ENCODE measurements around the gene TRIM33.
A peak's percentile ranks its signal among the peaks of the same experiment; 100 is the strongest.

Gene TRIM33

DNA sequence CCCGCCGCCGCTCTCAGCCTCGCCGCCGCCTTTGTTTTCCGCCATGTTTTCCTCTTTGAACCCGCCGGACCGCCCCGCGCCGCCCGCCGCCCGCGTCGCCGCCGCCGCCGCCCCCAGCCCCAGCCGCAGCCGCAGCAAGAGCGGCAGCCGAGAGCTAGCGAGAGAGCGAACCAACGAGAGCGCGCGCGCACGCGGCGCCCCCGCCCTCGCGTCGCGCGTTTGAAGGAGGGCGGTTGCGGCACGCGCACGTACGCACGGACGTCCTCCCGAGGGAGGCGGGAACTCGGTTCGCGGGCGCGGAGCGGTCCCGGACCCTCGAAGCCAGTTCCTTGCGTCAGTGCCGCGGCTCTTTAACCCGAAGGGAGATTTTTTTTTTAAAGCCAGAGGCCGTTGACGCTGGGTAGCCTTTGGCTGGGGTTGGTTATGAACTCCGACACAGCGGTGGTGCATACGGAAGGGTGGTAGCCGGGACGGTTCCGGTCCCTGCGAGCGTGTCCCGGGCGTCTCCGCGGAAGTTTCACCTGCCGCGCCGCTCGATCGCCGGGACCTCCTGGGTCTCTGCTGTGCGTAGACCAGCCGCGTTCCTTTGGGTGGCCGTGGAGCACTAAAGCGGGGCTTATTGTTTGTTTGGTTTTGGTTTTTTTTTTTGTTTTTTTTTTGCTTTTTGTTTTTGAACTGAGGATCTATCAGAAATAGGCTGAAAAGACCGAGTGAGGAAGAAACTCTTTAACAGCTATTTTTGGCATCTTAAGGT, at the start of gene TRIM33:
TSS of gene TRIM33 (minus strand) at position 172 of the 754 bp plus-strand sequence. CDS start at position 45, 127 bp downstream.
- H3K4me3 ChIP-seq (ENCODE audit: low read length), result peak within 1 kb of the TSS; percentile 90
- H3K36me3 ChIP-seq (ENCODE audit: control insufficient read depth, insufficient read depth, low read length), result no peaks in the 10 kb centered on the region
- no peaks in the 10 kb centered on the region for H3K27me3 ChIP-seq (ENCODE audit: control insufficient read depth, insufficient read depth, low read length)
- H3K9me3 ChIP-seq (ENCODE audit: control insufficient read depth, insufficient read depth, low read length), result no peaks in the 10 kb centered on the region
- H3K27ac ChIP-seq (ENCODE audit: low read length), result no peak within 1 kb of the TSS
- no CpG with 5 or more reads among the region's 90 CpGs for WGBS (ENCODE audit: insufficient coverage, insufficient read length)
- peak; percentile 81 for DNase-seq (ENCODE audit: low read depth, low spot score)
- no peaks in the 10 kb centered on the region; the same call in 1 of the 2 replicates for H3K4me1 ChIP-seq (ENCODE audit: control insufficient read depth, insufficient read depth, low read length)

DNA sequence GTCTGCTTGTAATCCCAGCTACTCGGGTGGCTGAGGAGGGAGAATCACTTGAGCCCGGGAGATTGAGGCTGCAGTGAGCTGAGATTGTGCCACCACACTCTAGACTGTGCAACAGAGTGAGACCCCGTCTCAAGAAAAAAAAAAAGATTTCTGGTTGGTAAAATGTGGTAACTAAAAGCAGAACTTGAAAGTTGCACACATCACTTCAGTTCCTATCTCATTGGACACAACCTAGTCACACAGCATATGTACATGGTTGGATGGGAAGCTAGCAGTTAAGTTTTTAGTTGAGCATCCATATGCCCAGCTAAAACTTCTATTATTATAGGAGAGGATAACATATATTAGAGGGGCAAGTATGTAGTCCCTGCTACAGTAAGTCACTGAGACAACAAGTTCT, 48.4 kb upstream of the TRIM33 start:
- no CpG with 5 or more reads among the region's 3 CpGs for WGBS (ENCODE audit: insufficient coverage, insufficient read length)
- H3K4me3 ChIP-seq (ENCODE audit: low read length), result no peak overlapping the region
- no peak overlapping the region for H3K27ac ChIP-seq (ENCODE audit: low read length)
- no peaks in the 10 kb centered on the region for H3K36me3 ChIP-seq (ENCODE audit: control insufficient read depth, insufficient read depth, low read length)
- H3K9me3 ChIP-seq (ENCODE audit: control insufficient read depth, insufficient read depth, low read length), result no peaks in the 10 kb centered on the region
- no peak for DNase-seq (ENCODE audit: low read depth, low spot score)
- H3K4me1 ChIP-seq (ENCODE audit: control insufficient read depth, insufficient read depth, low read length), result no peaks in the 10 kb centered on the region
- no peaks in the 10 kb centered on the region for H3K27me3 ChIP-seq (ENCODE audit: control insufficient read depth, insufficient read depth, low read length)

DNA sequence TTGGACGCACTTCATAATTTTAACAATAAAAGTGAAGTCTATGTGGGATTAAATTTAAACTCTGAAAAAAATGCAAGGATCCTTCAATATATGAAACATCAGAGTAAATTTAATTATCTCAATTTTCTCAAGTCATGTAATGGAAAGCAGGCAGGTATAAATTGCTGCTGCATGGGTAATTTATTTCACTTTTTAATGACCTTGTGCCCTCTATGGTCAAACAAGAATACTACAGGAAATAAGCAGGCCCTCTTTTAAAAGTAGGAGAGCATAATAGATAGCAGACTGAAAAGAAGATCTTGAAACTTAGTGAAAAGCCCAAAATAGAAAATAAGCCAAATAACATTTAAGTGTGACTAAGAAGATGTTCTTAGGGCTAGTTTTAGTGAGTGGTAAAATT, 47.5 kb upstream of the TRIM33 start:
- Histone ChIP-seq H3K36me3 (ENCODE audit: control insufficient read depth, insufficient read depth, low read length) (no peaks in the 10 kb centered on the region), H3K9me3 (ENCODE audit: control insufficient read depth, insufficient read depth, low read length) (no peaks in the 10 kb centered on the region), H3K4me3 (ENCODE audit: low read length) (no peak overlapping the region), H3K27me3 (ENCODE audit: control insufficient read depth, insufficient read depth, low read length) (no peaks in the 10 kb centered on the region), H3K4me1 (ENCODE audit: control insufficient read depth, insufficient read depth, low read length) (no peaks in the 10 kb centered on the region), H3K27ac (ENCODE audit: low read length) (no peak overlapping the region)
- no peak for DNase-seq (ENCODE audit: low read depth, low spot score)
- no CpG with 5 or more reads among the region's 1 CpG for WGBS (ENCODE audit: insufficient coverage, insufficient read length)

DNA sequence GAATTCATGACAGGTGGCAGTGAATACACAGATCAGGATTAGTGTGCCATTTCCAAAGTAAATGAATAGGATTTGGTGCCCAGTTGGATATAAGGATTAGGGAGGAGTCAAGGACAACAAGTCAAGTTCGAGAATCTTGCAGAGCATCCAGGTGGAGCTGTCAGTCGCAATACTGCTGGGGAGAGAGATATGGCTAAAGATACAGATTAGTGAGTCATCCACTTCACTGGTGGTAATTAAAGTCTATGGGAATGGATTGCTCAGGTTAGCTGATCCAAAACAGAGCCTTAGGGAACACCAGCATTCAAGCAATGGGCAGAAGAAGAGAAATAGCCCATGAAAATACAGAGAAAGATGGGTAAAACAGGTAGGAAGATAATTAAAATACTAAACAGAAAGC, 43.6 kb upstream of the TRIM33 start:
- Histone ChIP-seq H3K4me1 (ENCODE audit: control insufficient read depth, insufficient read depth, low read length) (no peaks in the 10 kb centered on the region), H3K4me3 (ENCODE audit: low read length) (no peak overlapping the region), H3K36me3 (ENCODE audit: control insufficient read depth, insufficient read depth, low read length) (no peaks in the 10 kb centered on the region), H3K9me3 (ENCODE audit: control insufficient read depth, insufficient read depth, low read length) (no peaks in the 10 kb centered on the region), H3K27me3 (ENCODE audit: control insufficient read depth, insufficient read depth, low read length) (no peaks in the 10 kb centered on the region), H3K27ac (ENCODE audit: low read length) (no peak overlapping the region)
- no peak for DNase-seq (ENCODE audit: low read depth, low spot score)
- WGBS (ENCODE audit: insufficient coverage, insufficient read length), result no CpG with 5 or more reads among the region's 2 CpGs

DNA sequence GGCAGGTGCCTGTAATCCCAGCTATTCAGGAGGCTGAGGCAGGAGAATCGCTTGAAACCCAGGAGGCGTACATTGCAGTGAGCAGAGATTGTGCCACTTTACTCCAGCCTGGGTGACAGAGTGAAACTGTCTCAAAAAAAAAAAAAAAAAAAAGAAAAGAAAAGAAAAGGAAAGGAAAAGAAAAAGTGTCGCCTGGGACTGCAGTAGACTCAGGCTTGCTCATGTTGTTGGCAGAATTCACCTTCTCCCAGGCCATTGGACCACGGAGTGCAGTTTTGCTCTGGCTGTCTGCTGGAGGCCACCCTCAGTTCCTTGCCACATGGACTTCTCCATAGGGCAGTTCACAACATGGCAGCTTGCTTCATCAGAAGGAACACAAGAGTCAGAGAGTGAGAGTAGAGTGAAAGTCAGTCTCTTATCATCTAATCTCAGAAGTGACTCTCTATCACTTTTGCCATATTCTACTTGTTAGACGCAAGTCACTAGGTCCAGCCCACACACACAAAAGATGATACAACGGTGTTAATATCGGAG, 41.2 kb upstream of the TRIM33 start:
- H3K27me3 ChIP-seq (ENCODE audit: control insufficient read depth, insufficient read depth, low read length), result no peaks in the 10 kb centered on the region
- WGBS (ENCODE audit: insufficient coverage, insufficient read length), result no CpG with 5 or more reads among the region's 7 CpGs
- DNase-seq (ENCODE audit: low read depth, low spot score), result no peak
- no peaks in the 10 kb centered on the region for H3K36me3 ChIP-seq (ENCODE audit: control insufficient read depth, insufficient read depth, low read length)
- no peaks in the 10 kb centered on the region for H3K9me3 ChIP-seq (ENCODE audit: control insufficient read depth, insufficient read depth, low read length)
- H3K4me3 ChIP-seq (ENCODE audit: low read length), result no peak overlapping the region
- no peaks in the 10 kb centered on the region for H3K4me1 ChIP-seq (ENCODE audit: control insufficient read depth, insufficient read depth, low read length)
- H3K27ac ChIP-seq (ENCODE audit: low read length), result no peak overlapping the region

- Histone ChIP-seq H3K27me3 (ENCODE audit: control insufficient read depth, insufficient read depth, low read length) (no peaks in the 10 kb centered on the region), H3K4me1 (ENCODE audit: control insufficient read depth, insufficient read depth, low read length) (no peaks in the 10 kb centered on the region), H3K36me3 (ENCODE audit: control insufficient read depth, insufficient read depth, low read length) (no peaks in the 10 kb centered on the region), H3K9me3 (ENCODE audit: control insufficient read depth, insufficient read depth, low read length) (no peaks in the 10 kb centered on the region), H3K27ac (ENCODE audit: low read length) (no peak overlapping the region), H3K4me3 (ENCODE audit: low read length) (no peak overlapping the region)
- DNase-seq (ENCODE audit: low read depth, low spot score), result peak; percentile 4
- WGBS (ENCODE audit: insufficient coverage, insufficient read length), result no CpG with 5 or more reads among the region's 4 CpGs
These were observed 40.4 kb upstream of the TRIM33 start for GRCh38 chr1:114551400-114551799.

DNA sequence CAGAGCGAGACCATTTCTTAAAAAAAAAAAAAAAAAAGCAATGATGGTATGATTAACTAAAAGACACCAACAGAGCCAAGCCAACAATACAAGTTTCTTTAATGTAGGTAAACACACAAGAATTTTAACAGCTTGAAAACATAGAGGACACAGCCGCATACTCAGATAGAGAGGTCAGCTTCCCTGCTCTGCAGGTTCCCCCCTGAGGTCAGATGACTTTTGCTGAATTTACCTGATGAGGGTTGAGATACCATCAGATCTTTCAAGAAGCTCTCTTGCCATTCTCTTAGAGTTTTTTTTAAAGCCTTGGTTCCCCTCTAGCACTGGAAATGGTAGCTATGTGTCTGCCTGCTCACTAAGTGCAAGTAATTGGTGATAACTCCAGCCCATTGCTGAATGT, 39.3 kb upstream of the TRIM33 start:
- H3K36me3 ChIP-seq (ENCODE audit: control insufficient read depth, insufficient read depth, low read length), result no peaks in the 10 kb centered on the region
- no peaks in the 10 kb centered on the region for H3K27me3 ChIP-seq (ENCODE audit: control insufficient read depth, insufficient read depth, low read length)
- H3K9me3 ChIP-seq (ENCODE audit: control insufficient read depth, insufficient read depth, low read length), result no peaks in the 10 kb centered on the region
- no peak for DNase-seq (ENCODE audit: low read depth, low spot score)
- H3K27ac ChIP-seq (ENCODE audit: low read length), result no peak overlapping the region
- H3K4me1 ChIP-seq (ENCODE audit: control insufficient read depth, insufficient read depth, low read length), result no peaks in the 10 kb centered on the region
- WGBS (ENCODE audit: insufficient coverage, insufficient read length), result no CpG with 5 or more reads among the region's 2 CpGs
- no peak overlapping the region for H3K4me3 ChIP-seq (ENCODE audit: low read length)

DNA sequence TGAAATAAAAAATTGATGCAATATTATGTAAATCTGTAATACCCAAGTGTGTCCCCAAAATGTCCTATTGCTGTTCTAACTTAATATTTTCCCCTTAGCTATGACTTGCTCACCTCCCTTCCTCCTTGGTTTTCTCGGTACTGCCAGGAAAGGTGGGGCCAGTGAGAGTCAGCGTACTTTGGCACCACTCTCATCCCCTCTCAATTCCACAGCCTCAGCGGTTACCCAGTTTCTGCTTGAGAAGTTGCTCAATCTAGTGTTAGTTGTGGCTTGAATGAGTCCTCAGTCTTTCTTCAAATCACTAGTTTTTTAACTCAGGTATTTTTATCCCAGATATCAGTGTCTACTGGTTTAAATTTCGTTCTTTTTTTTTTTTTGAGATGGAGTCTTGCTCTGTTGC, 38.1 kb upstream of the TRIM33 start:
- WGBS (ENCODE audit: insufficient coverage, insufficient read length), result no CpG with 5 or more reads among the region's 4 CpGs
- Histone ChIP-seq H3K4me3 (ENCODE audit: low read length) (no peak overlapping the region), H3K4me1 (ENCODE audit: control insufficient read depth, insufficient read depth, low read length) (no peaks in the 10 kb centered on the region), H3K27me3 (ENCODE audit: control insufficient read depth, insufficient read depth, low read length) (no peaks in the 10 kb centered on the region), H3K9me3 (ENCODE audit: control insufficient read depth, insufficient read depth, low read length) (no peaks in the 10 kb centered on the region), H3K36me3 (ENCODE audit: control insufficient read depth, insufficient read depth, low read length) (no peaks in the 10 kb centered on the region), H3K27ac (ENCODE audit: low read length) (no peak overlapping the region)
- no peak for DNase-seq (ENCODE audit: low read depth, low spot score)

- no peaks in the 10 kb centered on the region for H3K27me3 ChIP-seq (ENCODE audit: control insufficient read depth, insufficient read depth, low read length)
- H3K4me1 ChIP-seq (ENCODE audit: control insufficient read depth, insufficient read depth, low read length), result no peaks in the 10 kb centered on the region
- no peaks in the 10 kb centered on the region for H3K9me3 ChIP-seq (ENCODE audit: control insufficient read depth, insufficient read depth, low read length)
- no CpG with 5 or more reads among the region's 1 CpG for WGBS (ENCODE audit: insufficient coverage, insufficient read length)
- H3K4me3 ChIP-seq (ENCODE audit: low read length), result no peak overlapping the region
- DNase-seq (ENCODE audit: low read depth, low spot score), result no peak
- H3K36me3 ChIP-seq (ENCODE audit: control insufficient read depth, insufficient read depth, low read length), result no peaks in the 10 kb centered on the region
- H3K27ac ChIP-seq (ENCODE audit: low read length), result no peak overlapping the region
These were observed 36.1 kb upstream of the TRIM33 start for GRCh38 chr1:114547076-114547475.

DNA sequence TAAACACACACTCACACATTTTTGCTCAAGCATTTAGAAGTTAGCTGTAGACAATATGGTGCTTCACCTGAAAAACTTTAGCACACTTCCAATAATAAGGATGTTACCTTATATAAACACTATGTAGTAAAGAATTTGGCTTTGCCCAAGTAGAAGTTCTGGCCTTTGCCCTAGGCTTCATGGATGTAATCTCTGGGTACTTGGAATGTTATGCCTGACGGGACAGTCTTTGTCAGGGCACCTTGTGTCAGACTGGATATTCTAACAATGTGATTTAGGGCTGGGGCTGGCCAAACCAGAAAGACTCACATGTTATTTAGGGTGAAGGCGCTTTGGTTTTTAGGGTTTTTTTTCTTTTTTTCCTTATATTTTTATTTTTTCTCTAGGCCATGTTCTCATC, 34.8 kb upstream of the TRIM33 start:
- no peak overlapping the region for H3K27ac ChIP-seq (ENCODE audit: low read length)
- H3K4me3 ChIP-seq (ENCODE audit: low read length), result no peak overlapping the region
- no peaks in the 10 kb centered on the region for H3K27me3 ChIP-seq (ENCODE audit: control insufficient read depth, insufficient read depth, low read length)
- H3K9me3 ChIP-seq (ENCODE audit: control insufficient read depth, insufficient read depth, low read length), result no peaks in the 10 kb centered on the region
- no peaks in the 10 kb centered on the region for H3K4me1 ChIP-seq (ENCODE audit: control insufficient read depth, insufficient read depth, low read length)
- DNase-seq (ENCODE audit: low read depth, low spot score), result no peak
- no peaks in the 10 kb centered on the region for H3K36me3 ChIP-seq (ENCODE audit: control insufficient read depth, insufficient read depth, low read length)
- WGBS (ENCODE audit: insufficient coverage, insufficient read length), result no CpG with 5 or more reads among the region's 2 CpGs

GRCh38 chr1:114545315-114545714, 34.3 kb upstream of the TRIM33 start:
- H3K4me3 ChIP-seq (ENCODE audit: low read length), result no peak overlapping the region
- no CpG with 5 or more reads among the region's 1 CpG for WGBS (ENCODE audit: insufficient coverage, insufficient read length)
- H3K27ac ChIP-seq (ENCODE audit: low read length), result no peak overlapping the region
- DNase-seq (ENCODE audit: low read depth, low spot score), result no peak
- H3K9me3 ChIP-seq (ENCODE audit: control insufficient read depth, insufficient read depth, low read length), result no peaks in the 10 kb centered on the region
- H3K27me3 ChIP-seq (ENCODE audit: control insufficient read depth, insufficient read depth, low read length), result no peaks in the 10 kb centered on the region
- no peaks in the 10 kb centered on the region for H3K36me3 ChIP-seq (ENCODE audit: control insufficient read depth, insufficient read depth, low read length)
- no peaks in the 10 kb centered on the region for H3K4me1 ChIP-seq (ENCODE audit: control insufficient read depth, insufficient read depth, low read length)
